ENCODE results near the gene TMEM50B.

GRCh38 chr21:33418691-33419090 is 61.1 kb downstream of the TMEM50B start:
- TF ChIP-seq EZH2 (IDR thresholded peaks at IDR 0.05; ENCODE audit: low read length, missing control alignments) = no peak
- TF ChIP-seq, protein P1, sequence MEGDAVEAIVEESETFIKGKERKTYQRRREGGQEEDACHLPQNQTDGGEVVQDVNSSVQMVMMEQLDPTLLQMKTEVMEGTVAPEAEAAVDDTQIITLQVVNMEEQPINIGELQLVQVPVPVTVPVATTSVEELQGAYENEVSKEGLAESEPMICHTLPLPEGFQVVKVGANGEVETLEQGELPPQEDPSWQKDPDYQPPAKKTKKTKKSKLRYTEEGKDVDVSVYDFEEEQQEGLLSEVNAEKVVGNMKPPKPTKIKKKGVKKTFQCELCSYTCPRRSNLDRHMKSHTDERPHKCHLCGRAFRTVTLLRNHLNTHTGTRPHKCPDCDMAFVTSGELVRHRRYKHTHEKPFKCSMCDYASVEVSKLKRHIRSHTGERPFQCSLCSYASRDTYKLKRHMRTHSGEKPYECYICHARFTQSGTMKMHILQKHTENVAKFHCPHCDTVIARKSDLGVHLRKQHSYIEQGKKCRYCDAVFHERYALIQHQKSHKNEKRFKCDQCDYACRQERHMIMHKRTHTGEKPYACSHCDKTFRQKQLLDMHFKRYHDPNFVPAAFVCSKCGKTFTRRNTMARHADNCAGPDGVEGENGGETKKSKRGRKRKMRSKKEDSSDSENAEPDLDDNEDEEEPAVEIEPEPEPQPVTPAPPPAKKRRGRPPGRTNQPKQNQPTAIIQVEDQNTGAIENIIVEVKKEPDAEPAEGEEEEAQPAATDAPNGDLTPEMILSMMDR (conservative IDR thresholded peaks at IDR 0.05 in 1 of 2, IDR thresholded peaks at IDR 0.05 in 1 of 2; ENCODE audit: low read depth in 1 of 2, low read length in 2 of 2) = no peak

All from fibroblast of lung (primary cell).